HepG2 (cell line): Measurements from ENCODE around the gene UBTF. TPM values are rescaled to one million over a fixed set of nuclear protein-coding genes. Genes with fewer than 3 reads are reported as not detected.
A peak's percentile ranks its signal among the peaks of the same experiment; 100 is the strongest.

Experiments
- E2F1 ChIP-seq: sonication (generic); formaldehyde crosslinking; IDR thresholded peaks from 2 replicates; pipeline ENCODE4 v1.5.0; 2020; ENCODE audit warnings: missing genetic modification reagents
- GATA4 ChIP-seq: sonication (generic); IDR thresholded peaks from 2 replicates; pipeline ENCODE4 v1.6.1; 2016; ENCODE audit warnings: antibody characterized with exemption, low read depth, borderline replicate concordance
- GPBP1L1 ChIP-seq: sonication (generic); formaldehyde crosslinking; IDR thresholded peaks from 2 replicates; pipeline ENCODE4 v1.5.0; 2020; ENCODE audit warnings: mild to moderate bottlenecking, missing genetic modification reagents
- HINFP ChIP-seq: sonication (generic); formaldehyde crosslinking; IDR thresholded peaks from 2 replicates; pipeline ENCODE4 v1.4.0; 2020; ENCODE audit warnings: low read depth, mild to moderate bottlenecking, missing genetic modification reagents
- HNRNPH1 ChIP-seq: fragments of 200-400 bp; formaldehyde crosslinking; optimal IDR thresholded peaks from 2 replicates; pipeline ENCODE3; 2017; ENCODE audit warnings: mild to moderate bottlenecking, low read depth, low read length
- HOMEZ ChIP-seq: IDR thresholded peaks from 2 replicates; pipeline ENCODE4 v1.6.1; 2016; ENCODE audit warnings: low read depth
- KAT2B ChIP-seq: fragments of 150-350 bp; IDR thresholded peaks from 2 replicates; pipeline ENCODE4 v1.6.1; 2014; ENCODE audit warnings: low read depth, low read length, borderline replicate concordance
- MTA3 ChIP-seq: sonication (generic); formaldehyde crosslinking; IDR thresholded peaks from 2 replicates; pipeline ENCODE4 v1.4.0; 2020; ENCODE audit warnings: missing genetic modification reagents
- MYC ChIP-seq: sonication (generic); formaldehyde crosslinking; IDR thresholded peaks from 2 replicates; pipeline ENCODE4 v1.9.0; 2021; ENCODE audit warnings: missing genetic modification reagents, borderline replicate concordance
- ONECUT2 ChIP-seq: sonication (generic); formaldehyde crosslinking; IDR thresholded peaks from 2 replicates; pipeline ENCODE4 v1.4.0; 2020; ENCODE audit warnings: missing genetic modification reagents
- SNRNP70 ChIP-seq: fragments of 200-400 bp; formaldehyde crosslinking; IDR thresholded peaks from 2 replicates; pipeline ENCODE4 v1.6.1; 2017; ENCODE audit warnings: mild to moderate bottlenecking, low read depth, low read length, moderate library complexity
- SP4 ChIP-seq: sonication (generic); formaldehyde crosslinking; IDR thresholded peaks from 2 replicates; pipeline ENCODE4 v1.8.1; 2023; ENCODE audit warnings: mild to moderate bottlenecking, missing genetic modification reagents
- ZBTB7B ChIP-seq: sonication (generic); formaldehyde crosslinking; IDR thresholded peaks from 2 replicates; pipeline ENCODE4 v1.4.0; 2020; ENCODE audit warnings: missing genetic modification reagents
- ZFP91 ChIP-seq: sonication (generic); formaldehyde crosslinking; IDR thresholded peaks from 2 replicates; pipeline ENCODE4 v1.9.0; 2022; ENCODE audit warnings: missing genetic modification reagents, mild to moderate bottlenecking, borderline replicate concordance
- ZNF333 ChIP-seq: sonication (generic); formaldehyde crosslinking; IDR thresholded peaks from 2 replicates; pipeline ENCODE4 v1.4.0; 2020; ENCODE audit warnings: mild to moderate bottlenecking, missing genetic modification reagents, borderline replicate concordance
- ZNF335 ChIP-seq: sonication (generic); formaldehyde crosslinking; IDR thresholded peaks from 2 replicates; pipeline ENCODE4 v1.4.0; 2020; ENCODE audit warnings: missing genetic modification reagents
- ZNF337 ChIP-seq: sonication (generic); formaldehyde crosslinking; IDR thresholded peaks from 2 replicates; pipeline ENCODE4 v1.5.1; 2020; ENCODE audit warnings: missing genetic modification reagents, low read depth, mild to moderate bottlenecking, borderline replicate concordance
- ZNF576 ChIP-seq: sonication (generic); formaldehyde crosslinking; IDR thresholded peaks from 2 replicates; pipeline ENCODE4 v1.4.0; 2020; ENCODE audit warnings: mild to moderate bottlenecking, missing genetic modification reagents
- ZNF615 ChIP-seq: sonication (generic); formaldehyde crosslinking; IDR thresholded peaks from 2 replicates; pipeline ENCODE4 v1.5.0; 2020; ENCODE audit warnings: mild to moderate bottlenecking, missing genetic modification reagents, borderline replicate concordance
- ZSCAN9 ChIP-seq: IDR thresholded peaks from 2 replicates; pipeline ENCODE4 v1.6.1; 2016; ENCODE audit warnings: borderline replicate concordance
- polyA plus RNA-seq, 8 experiments: library from polyadenylated mRNA; depleted of rRNA in 3 of 8; stranded (reverse) in 7 of 8; unstranded in 1 of 8; fragments of >200 nt; fragmentation: Illumina TruSeq in 4 of 8; extraction: Trizol in 4 of 8; gene quantifications; 2 replicates each; pipeline versions ENCODE4 v1.2.1 to v1.2.3, GENCODE V29; 2011 to 2016; ENCODE audit warnings: low read depth in 4 of 8, missing spikeins in 1 of 8, mixed read lengths in 1 of 8; ENCODE audit not compliant: insufficient read depth in 1 of 8
- total RNA-seq, 5 experiments: library from RNA; depleted of rRNA; stranded (reverse); fragments of >200 nt; fragmentation: Illumina TruSeq; extraction: Trizol; gene quantifications; 2 replicates each; pipeline ENCODE4 v1.2.3, GENCODE V29; 2016; ENCODE audit warnings: low read depth in 1 of 5

The UBTF gene
- total and polyA plus RNA-seq, 2 of the 13 experiments (the other 11 are each of a cell fraction or from before 2014, with no cell fraction given) = 15.2 to 60.9 TPM

- TF ChIP-seq ZFP91 (CRISPR knock-in tag) = no peak
- no peak for TF ChIP-seq ZSCAN9 (CRISPR knock-in tag)
- no peak for TF ChIP-seq ZNF576 (CRISPR knock-in tag)
- TF ChIP-seq ZBTB7B (CRISPR knock-in tag) = peak; percentile 44; the same call in 1 of the 2 replicates
- no peak for TF ChIP-seq HINFP (CRISPR knock-in tag)
- no peak for TF ChIP-seq HOMEZ (CRISPR knock-in tag)
- TF ChIP-seq HNRNPH1 = no peak
- TF ChIP-seq ZNF335 (CRISPR knock-in tag) = 0 out of 2 replicates have a peak, but pooled peaks have one; percentile 34
- no peak for TF ChIP-seq GPBP1L1 (CRISPR knock-in tag)
- no peak for TF ChIP-seq ZNF333 (CRISPR knock-in tag)
- no peak for TF ChIP-seq ZNF615 (CRISPR knock-in tag)
- TF ChIP-seq SNRNP70 = no peak
- TF ChIP-seq MYC (CRISPR knock-in tag) = no peak
- TF ChIP-seq ONECUT2 (CRISPR knock-in tag) = no peak
- no peak for TF ChIP-seq MTA3 (CRISPR knock-in tag)
- TF ChIP-seq GATA4 = no peak
- no peak for TF ChIP-seq E2F1 (CRISPR knock-in tag)
- no peak for TF ChIP-seq SP4
- TF ChIP-seq KAT2B = no peak
- TF ChIP-seq ZNF337 (CRISPR knock-in tag) = no peak
Measured at GRCh38 chr17:44203731-44204440, 15.6 kb downstream of the UBTF start (continued).
